KG1 (cell line): ENCODE data around the gene DOP1B.
"Not testable (repeated sequence)": the region's sequence is repeated elsewhere in the genome, so short reads cannot be mapped to it uniquely, and the experiment has no call there.

Experiments
- DNase-seq: peaks from one replicate; lab custom pipeline; 2025; lab: John Stamatoyannopoulos, UW

Gene DOP1B, protein sequence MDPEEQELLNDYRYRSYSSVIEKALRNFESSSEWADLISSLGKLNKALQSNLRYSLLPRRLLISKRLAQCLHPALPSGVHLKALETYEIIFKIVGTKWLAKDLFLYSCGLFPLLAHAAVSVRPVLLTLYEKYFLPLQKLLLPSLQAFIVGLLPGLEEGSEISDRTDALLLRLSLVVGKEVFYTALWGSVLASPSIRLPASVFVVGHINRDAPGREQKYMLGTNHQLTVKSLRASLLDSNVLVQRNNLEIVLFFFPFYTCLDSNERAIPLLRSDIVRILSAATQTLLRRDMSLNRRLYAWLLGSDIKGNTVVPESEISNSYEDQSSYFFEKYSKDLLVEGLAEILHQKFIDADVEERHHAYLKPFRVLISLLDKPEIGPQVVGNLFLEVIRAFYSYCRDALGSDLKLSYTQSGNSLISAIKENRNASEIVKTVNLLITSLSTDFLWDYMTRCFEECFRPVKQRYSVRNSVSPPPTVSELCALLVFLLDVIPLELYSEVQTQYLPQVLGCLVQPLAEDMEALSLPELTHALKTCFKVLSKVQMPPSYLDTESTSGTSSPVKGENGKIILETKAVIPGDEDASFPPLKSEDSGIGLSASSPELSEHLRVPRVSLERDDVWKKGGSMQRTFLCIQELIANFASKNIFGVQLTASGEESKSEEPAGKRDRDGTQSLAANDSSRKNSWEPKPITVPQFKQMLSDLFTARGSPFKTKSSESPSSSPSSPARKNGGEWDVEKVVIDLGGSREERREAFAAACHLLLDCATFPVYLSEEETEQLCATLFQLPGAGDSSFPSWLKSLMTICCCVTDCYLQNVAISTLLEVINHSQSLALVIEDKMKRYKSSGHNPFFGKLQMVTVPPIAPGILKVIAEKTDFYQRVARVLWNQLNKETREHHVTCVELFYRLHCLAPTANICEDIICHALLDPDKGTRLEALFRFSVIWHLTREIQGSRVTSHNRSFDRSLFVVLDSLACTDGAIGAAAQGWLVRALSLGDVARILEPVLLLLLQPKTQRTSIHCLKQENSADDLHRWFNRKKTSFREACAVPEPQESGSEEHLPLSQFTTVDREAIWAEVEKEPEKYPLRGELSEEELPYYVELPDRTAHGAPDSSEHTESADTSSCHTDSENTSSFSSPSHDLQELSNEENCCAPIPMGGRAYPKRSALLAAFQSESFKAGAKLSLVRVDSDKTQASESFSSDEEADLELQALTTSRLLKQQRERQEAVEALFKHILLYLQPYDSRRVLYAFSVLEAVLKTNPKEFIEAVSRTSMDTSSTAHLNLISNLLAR (N-terminal part only)

GRCh38 chr21:36156815-36157670 is at the start of gene DOP1B:
Gene DOP1B, plus strand, starts transcription at chr21:36156824. Its CDS starts 7,910 bp downstream, at chr21:36164734.
- DNase-seq = no peak

GRCh38 chr21:36109868-36110267 is 46.8 kb upstream of the DOP1B start:
- no peak for DNase-seq

GRCh38 chr21:36111238-36111637 is 45.4 kb upstream of the DOP1B start:
- DNase-seq = no peak

DNA sequence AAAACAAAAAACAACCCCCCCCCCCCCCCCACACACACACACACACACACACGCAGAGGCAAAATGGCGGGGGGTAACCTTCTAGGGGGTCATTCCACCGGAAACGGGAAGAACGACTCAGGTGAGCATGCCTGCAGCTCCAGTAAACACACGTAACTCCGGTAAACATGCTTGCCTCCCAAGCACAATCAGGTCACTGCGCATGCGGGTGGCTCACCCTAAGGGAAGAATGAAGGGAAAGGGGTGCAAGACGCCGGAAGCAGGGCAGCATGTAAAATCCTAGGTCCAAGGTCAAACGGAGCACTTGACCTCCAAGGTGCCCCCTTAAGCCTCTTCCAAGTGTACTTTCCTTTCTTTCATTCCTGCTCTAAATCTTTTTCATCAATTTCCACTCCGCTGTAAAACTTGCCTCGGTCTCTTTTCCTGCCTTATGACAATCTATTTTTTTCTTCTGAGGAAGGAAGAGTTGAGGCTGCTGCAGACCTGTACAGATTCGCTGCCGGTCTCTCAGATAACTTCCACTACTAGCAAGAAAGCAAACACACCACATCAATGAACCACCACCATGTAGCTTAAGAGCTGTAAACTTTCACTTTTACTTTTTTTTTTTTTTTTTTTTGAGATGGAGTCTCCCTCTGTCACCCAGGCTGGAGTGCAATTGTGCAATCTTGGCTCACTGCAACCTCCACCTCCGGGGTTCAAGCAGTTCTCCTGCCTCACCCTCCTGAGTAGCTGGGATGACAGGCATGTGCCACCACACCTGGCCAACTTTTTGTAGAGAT is 42.8 kb upstream of the DOP1B start:
- DNase-seq = no peak

- DNase-seq = no peak
These were observed 41.4 kb upstream of the DOP1B start for GRCh38 chr21:36115138-36115730.

DNA sequence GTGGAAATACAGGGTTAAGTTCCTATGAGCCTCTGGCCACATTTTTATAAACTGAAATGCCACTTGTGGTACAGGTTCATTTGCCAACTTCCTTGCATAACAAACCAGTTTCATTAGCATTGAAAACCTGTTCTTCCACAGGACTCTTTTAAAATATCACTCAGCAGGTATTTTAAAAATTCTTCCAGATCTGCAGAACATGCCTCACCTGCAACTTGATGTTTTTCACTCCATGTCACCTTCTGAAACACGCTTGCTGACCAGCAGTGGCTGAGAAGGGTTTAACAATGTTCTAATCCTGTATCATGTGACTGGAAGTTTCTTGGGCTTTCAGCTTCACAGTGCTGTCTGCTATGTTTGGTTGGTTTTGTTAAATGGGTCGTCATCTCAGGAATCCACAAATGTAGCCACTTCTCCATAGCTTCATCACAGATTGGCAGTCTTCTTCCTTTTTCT is 39.3 kb upstream of the DOP1B start:
- no peak for DNase-seq

GRCh38 chr21:36120304-36120888 is 36.2 kb upstream of the DOP1B start:
- no peak for DNase-seq

GRCh38 chr21:36122977-36123376 is 33.6 kb upstream of the DOP1B start:
- no peak for DNase-seq

GRCh38 chr21:36124395-36124794 is 32.2 kb upstream of the DOP1B start:
- DNase-seq = no peak

DNA sequence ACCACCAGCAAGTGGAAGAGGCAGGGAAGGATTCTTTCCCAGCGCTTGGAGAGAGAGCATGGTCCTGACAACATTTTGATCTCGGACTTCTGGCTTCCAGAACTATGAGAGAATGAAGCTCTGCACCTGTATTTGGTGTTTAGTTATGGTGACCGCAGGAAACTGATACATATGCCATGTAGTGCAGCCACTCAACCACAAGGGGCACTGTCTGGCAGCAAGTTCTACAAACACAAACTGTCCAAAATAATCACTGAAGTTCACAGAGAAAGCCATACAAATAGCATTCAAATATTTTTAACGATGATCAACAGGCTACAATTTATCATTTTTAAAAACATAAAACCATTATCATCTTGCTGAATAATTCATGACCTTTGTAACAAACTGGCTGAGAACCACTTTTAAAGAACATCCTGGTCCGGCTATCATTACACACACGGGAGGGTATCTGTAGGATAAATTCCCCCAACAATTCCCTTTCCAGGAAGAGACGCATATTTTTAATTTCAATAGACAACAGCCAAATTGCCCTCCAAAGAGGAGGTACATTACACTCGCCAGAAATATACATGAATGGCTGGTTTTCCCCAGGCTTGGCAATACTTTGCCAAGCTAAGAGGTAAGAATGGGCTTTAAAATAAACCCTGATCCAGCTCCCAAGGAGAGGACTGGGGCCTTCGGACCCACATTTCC is 31.0 kb upstream of the DOP1B start:
- no peak for DNase-seq

DNA sequence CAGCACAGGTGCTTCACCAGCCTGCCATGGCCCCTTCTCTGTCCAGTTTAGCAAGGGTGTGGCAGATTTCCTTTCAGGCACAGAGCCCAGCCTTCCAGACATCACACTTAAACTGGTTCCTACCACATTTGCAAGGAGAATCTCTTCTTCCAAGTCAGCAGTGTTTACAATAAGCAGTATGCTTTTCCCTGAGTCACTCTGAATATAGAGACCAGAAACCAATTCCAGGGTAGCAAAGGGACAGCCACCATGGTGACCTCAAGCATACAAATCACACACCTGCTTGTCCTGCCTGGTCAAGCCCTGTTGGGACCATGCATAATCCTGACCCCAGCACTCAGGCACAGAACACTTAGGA is 30.4 kb upstream of the DOP1B start:
- DNase-seq = no peak

- DNase-seq = no peak
These were observed 30.0 kb upstream of the DOP1B start for GRCh38 chr21:36126621-36127110.

GRCh38 chr21:36127250-36127904 is 29.2 kb upstream of the DOP1B start:
- DNase-seq = no peak

GRCh38 chr21:36127977-36128376 is 28.6 kb upstream of the DOP1B start:
- DNase-seq = no peak

- no peak for DNase-seq
These were observed 27.4 kb upstream of the DOP1B start for GRCh38 chr21:36129219-36129618.

DNA sequence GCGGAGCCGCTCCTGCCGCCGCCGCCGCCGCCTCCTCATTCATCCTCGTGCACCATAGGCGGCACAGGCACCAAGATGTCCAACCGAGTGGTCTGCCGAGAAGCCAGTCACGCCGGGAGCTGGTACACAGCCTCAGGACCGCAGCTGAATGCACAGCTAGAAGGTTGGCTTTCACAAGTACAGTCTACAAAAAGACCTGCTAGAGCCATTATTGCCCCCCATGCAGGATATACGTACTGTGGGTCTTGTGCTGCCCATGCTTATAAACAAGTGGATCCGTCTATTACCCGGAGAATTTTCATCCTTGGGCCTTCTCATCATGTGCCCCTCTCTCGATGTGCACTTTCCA is 26.2 kb upstream of the DOP1B start:
- not testable (repeated sequence) for DNase-seq

- DNase-seq = not testable (repeated sequence)
These were observed 25.8 kb upstream of the DOP1B start for GRCh38 chr21:36130839-36131238.

DNA sequence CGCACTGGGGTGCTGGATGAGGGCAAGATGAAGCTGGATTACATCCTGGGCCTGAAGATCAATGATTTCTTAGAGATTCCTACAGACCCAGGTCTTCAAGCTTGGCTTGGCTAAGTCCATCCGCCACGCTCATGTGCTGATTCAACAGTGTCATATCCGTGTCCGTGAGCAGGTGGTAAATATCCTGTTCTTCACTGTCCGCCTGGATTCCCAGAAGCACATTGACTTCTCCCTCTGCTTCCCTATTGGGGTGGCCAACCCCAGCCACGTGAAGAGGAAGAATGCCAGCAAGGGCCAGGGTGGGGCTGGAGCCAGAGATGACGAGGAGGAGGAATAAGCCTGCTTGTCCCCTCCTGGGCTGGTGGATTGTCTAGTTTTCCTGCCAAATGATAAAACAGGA is 23.9 kb upstream of the DOP1B start:
- no peak for DNase-seq
